D721Med (cell line): ENCODE measurements around the gene RNF40.

Source experiments
- DNase-seq: peaks from one replicate; pipeline ENCODE4 v3.0.0; 2011; ENCODE audit warnings: low spot score; ENCODE audit not compliant: insufficient read length
- FAIRE-seq: peaks from 2 replicates; lab custom pipeline; 2011; peaks lifted over from hg19 to GRCh38; lab: Jason Lieb, UNC
- CTCF ChIP-seq: IDR thresholded peaks from 2 replicates; pipeline ENCODE4 v1.5.1; 2012; ENCODE audit warnings: mild to moderate bottlenecking, control low read depth; ENCODE audit not compliant: insufficient read depth; ENCODE audit errors: missing control alignments

The RNF40 gene

GRCh38 chr16:30722916-30723315 lies 39.2 kb upstream of the RNF40 start:
- TF ChIP-seq CTCF: no peak
- DNase-seq (no peak), FAIRE-seq (no peak)

- no peak for TF ChIP-seq CTCF
- no peak for DNase-seq
- FAIRE-seq: no peak
These were observed 38.3 kb upstream of the RNF40 start for GRCh38 chr16:30723725-30724355.

GRCh38 chr16:30724641-30725417 lies 37.3 kb upstream of the RNF40 start:
- FAIRE-seq: no peak
- TF ChIP-seq CTCF: no peak
- DNase-seq: no peak

GRCh38 chr16:30725418-30725792 lies 36.7 kb upstream of the RNF40 start:
- no peak for TF ChIP-seq CTCF
- no peak for DNase-seq
- no peak for FAIRE-seq

- no peak for TF ChIP-seq CTCF
- FAIRE-seq: no peak
- no peak for DNase-seq
These were observed 33.8 kb upstream of the RNF40 start for GRCh38 chr16:30728321-30728720.

GRCh38 chr16:30728899-30729672 lies 33.0 kb upstream of the RNF40 start:
- FAIRE-seq: no peak
- DNase-seq: no peak
- no peak for TF ChIP-seq CTCF
